Ramos (cell line): ENCODE results near the gene RAB4B.

Source experiments
- in situ Hi-C: fragments of 300-500 bp; cut with MboI; formaldehyde crosslinking; loops from one replicate; pipeline ENCODE4 v1.14.3; 2022; ENCODE audit warnings: low sequenced_read_pairs; ENCODE audit not compliant: unreplicated experiment

RAB4B gene

GRCh38 chr19:40776932-40777644, 959 bp upstream of the RAB4B start:
- in situ Hi-C loops, result loop anchor here (25.0 kb wide), 1 partner anchor 1485 kb away; the partner anchor contains the start of genes CIC and ERF

- in situ Hi-C loops, result loop anchor here (25.0 kb wide), 1 partner anchor 1485 kb away; the partner anchor contains the start of genes CIC and ERF
Measured at GRCh38 chr19:40777645-40777936, 456 bp upstream of the RAB4B start.

GRCh38 chr19:40778706-40779284, 748 bp downstream of the RAB4B start:
- in situ Hi-C loops, result loop anchor here (25.0 kb wide), 1 partner anchor 1484 kb away; the partner anchor contains the start of genes CIC and ERF

- in situ Hi-C loops, result loop anchor here (25.0 kb wide), 1 partner anchor 1482 kb away; the partner anchor contains the start of genes CIC and ERF
Measured at GRCh38 chr19:40780582-40780981, 2.5 kb downstream of the RAB4B start.

- in situ Hi-C loops, result loop anchor here (25.0 kb wide), 1 partner anchor 1481 kb away; the partner anchor contains the start of genes CIC and ERF
Measured at GRCh38 chr19:40781140-40781539, 3.1 kb downstream of the RAB4B start.

GRCh38 chr19:40783711-40784110, 5.7 kb downstream of the RAB4B start:
- in situ Hi-C loops, result loop anchor here (25.0 kb wide), 1 partner anchor 1479 kb away; the partner anchor contains the start of genes CIC and ERF

GRCh38 chr19:40784146-40784545, 6.1 kb downstream of the RAB4B start:
- in situ Hi-C loops, result loop anchor here (25.0 kb wide), 1 partner anchor 1478 kb away; the partner anchor contains the start of genes CIC and ERF

- in situ Hi-C loops, result loop anchor here (25.0 kb wide), 1 partner anchor 1477 kb away; the partner anchor contains the start of genes CIC and ERF
Measured at GRCh38 chr19:40785526-40785925, 7.5 kb downstream of the RAB4B start.

GRCh38 chr19:40786060-40787037, 8.3 kb downstream of the RAB4B start:
- in situ Hi-C loops, result loop anchor here (25.0 kb wide), 1 partner anchor 1476 kb away; the partner anchor contains the start of genes CIC and ERF

GRCh38 chr19:40791349-40791748, 13.3 kb downstream of the RAB4B start:
- in situ Hi-C loops, result loop anchor here (25.0 kb wide), 1 partner anchor 1471 kb away; the partner anchor contains the start of genes CIC and ERF

- in situ Hi-C loops, result loop anchor here (25.0 kb wide), 1 partner anchor 1470 kb away; the partner anchor contains the start of genes CIC and ERF
Measured at GRCh38 chr19:40791996-40792395, 13.9 kb downstream of the RAB4B start.

GRCh38 chr19:40797166-40797962, 19.3 kb downstream of the RAB4B start:
- in situ Hi-C loops, result loop anchor here (25.0 kb wide), 1 partner anchor 1465 kb away; the partner anchor contains the start of genes CIC and ERF

GRCh38 chr19:40797963-40798682, 20.1 kb downstream of the RAB4B start:
- in situ Hi-C loops, result loop anchor here (25.0 kb wide), 1 partner anchor 1464 kb away; the partner anchor contains the start of genes CIC and ERF

GRCh38 chr19:40798683-40799557, 20.9 kb downstream of the RAB4B start, which contains the start of gene EGLN2:
TSS of gene EGLN2 (plus strand) at chr19:40799191. CDS start at chr19:40800573, 1,382 bp downstream.
- in situ Hi-C loops, result loop anchor here (25.0 kb wide), 1 partner anchor 1463 kb away; the partner anchor contains the start of genes CIC and ERF

GRCh38 chr19:40799558-40800338, 21.7 kb downstream of the RAB4B start:
- in situ Hi-C loops, result loop anchor here (25.0 kb wide), 1 partner anchor 1463 kb away; the partner anchor contains the start of genes CIC and ERF

- in situ Hi-C loops, result no loop called here
Measured at GRCh38 chr19:40800339-40800996, 22.4 kb downstream of the RAB4B start.
